Measurements from ENCODE around the gene SEMA5B.

DNA sequence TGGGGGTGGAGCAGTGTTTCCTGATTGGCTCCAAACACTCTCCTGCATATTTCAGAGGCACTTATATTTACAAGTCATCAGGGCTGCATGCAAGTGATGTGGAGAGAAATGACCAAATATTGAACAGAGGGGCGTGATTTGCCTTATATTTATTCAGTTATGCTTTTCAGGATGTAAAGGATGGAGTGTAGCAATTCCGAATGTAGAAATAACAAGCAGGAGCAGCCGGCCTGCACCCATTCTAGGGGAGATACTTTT, 19.4 kb upstream of the SEMA5B start:
- TF ChIP-seq TAF1 (conservative IDR thresholded peaks at IDR 0.05) (no peak), SP1 (IDR thresholded peaks at IDR 0.05) (no peak), RXRA (IDR thresholded peaks at IDR 0.05) (no peak)
- TF ChIP-seq, protein P1, sequence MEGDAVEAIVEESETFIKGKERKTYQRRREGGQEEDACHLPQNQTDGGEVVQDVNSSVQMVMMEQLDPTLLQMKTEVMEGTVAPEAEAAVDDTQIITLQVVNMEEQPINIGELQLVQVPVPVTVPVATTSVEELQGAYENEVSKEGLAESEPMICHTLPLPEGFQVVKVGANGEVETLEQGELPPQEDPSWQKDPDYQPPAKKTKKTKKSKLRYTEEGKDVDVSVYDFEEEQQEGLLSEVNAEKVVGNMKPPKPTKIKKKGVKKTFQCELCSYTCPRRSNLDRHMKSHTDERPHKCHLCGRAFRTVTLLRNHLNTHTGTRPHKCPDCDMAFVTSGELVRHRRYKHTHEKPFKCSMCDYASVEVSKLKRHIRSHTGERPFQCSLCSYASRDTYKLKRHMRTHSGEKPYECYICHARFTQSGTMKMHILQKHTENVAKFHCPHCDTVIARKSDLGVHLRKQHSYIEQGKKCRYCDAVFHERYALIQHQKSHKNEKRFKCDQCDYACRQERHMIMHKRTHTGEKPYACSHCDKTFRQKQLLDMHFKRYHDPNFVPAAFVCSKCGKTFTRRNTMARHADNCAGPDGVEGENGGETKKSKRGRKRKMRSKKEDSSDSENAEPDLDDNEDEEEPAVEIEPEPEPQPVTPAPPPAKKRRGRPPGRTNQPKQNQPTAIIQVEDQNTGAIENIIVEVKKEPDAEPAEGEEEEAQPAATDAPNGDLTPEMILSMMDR (IDR thresholded peaks at IDR 0.05; ENCODE audit: low read depth, low read length, missing input control): no peak

Measured in liver (tissue), 3 donors.